DMS 273 treated with DMSO at 0.1 percent for 48 hours (cell line): ENCODE measurements around the gene CTU2.

Experiments
- DNase-seq: peaks from one replicate; lab custom pipeline; 2025; lab: John Stamatoyannopoulos, UW

Gene CTU2

GRCh38 chr16:88714420-88715302, 8.4 kb downstream of the CTU2 start:
- no peak for DNase-seq

- DNase-seq, result no peak
Observed at GRCh38 chr16:88715312-88716190, 9.2 kb downstream of the CTU2 start.

GRCh38 chr16:88716201-88716600, 9.9 kb downstream of the CTU2 start:
- no peak for DNase-seq

GRCh38 chr16:88716601-88717001, 10.3 kb downstream of the CTU2 start:
- no peak for DNase-seq

GRCh38 chr16:88718178-88718577, 11.9 kb downstream of the CTU2 start:
- DNase-seq, result no peak

GRCh38 chr16:88719267-88719932, 13.1 kb downstream of the CTU2 start:
- no peak for DNase-seq

- no peak for DNase-seq
Observed at GRCh38 chr16:88719933-88720296, 13.6 kb downstream of the CTU2 start.

- DNase-seq, result no peak
Observed at GRCh38 chr16:88720396-88720970, 14.2 kb downstream of the CTU2 start.

GRCh38 chr16:88721236-88721635, 14.9 kb downstream of the CTU2 start:
- DNase-seq, result no peak

GRCh38 chr16:88721815-88722755, 15.8 kb downstream of the CTU2 start:
- no peak for DNase-seq

- no peak for DNase-seq
Observed at GRCh38 chr16:88722784-88723506, 16.6 kb downstream of the CTU2 start.

- DNase-seq, result no peak
Observed at GRCh38 chr16:88723507-88723887, 17.2 kb downstream of the CTU2 start.

- no peak for DNase-seq
Observed at GRCh38 chr16:88723911-88724310, 17.6 kb downstream of the CTU2 start.

- no peak for DNase-seq
Observed at GRCh38 chr16:88724855-88725555, 18.7 kb downstream of the CTU2 start.

GRCh38 chr16:88725609-88726407, 19.5 kb downstream of the CTU2 start:
- no peak for DNase-seq

GRCh38 chr16:88726408-88726749, 20.1 kb downstream of the CTU2 start:
- no peak for DNase-seq

- DNase-seq, result no peak
Observed at GRCh38 chr16:88726981-88727380, 20.7 kb downstream of the CTU2 start.

GRCh38 chr16:88727871-88728270, 21.6 kb downstream of the CTU2 start:
- DNase-seq, result peak; percentile 83
